Measurements from ENCODE around the gene RALGPS2. TPM values are rescaled to one million over a fixed set of nuclear protein-coding genes. Genes with fewer than 3 reads are reported as not detected.
A peak's percentile ranks its signal among the peaks of the same experiment; 100 is the strongest.

Gene RALGPS2
- total RNA-seq, 1 experiment from 2014 or later: 12.7 TPM

- Histone ChIP-seq H3K4me1 (ENCODE audit: insufficient read depth, low read length, poor library complexity, severe bottlenecking) (peaks cover 46% of the 10 kb centered on the region), H3K4me3 (ENCODE audit: low read depth, low read length, poor library complexity, severe bottlenecking) (no peak overlapping the region)
- CTCF ChIA-PET: no interaction called here
Measured at GRCh38 chr1:178871551-178872320, 146.7 kb downstream of the RALGPS2 start.

DNA sequence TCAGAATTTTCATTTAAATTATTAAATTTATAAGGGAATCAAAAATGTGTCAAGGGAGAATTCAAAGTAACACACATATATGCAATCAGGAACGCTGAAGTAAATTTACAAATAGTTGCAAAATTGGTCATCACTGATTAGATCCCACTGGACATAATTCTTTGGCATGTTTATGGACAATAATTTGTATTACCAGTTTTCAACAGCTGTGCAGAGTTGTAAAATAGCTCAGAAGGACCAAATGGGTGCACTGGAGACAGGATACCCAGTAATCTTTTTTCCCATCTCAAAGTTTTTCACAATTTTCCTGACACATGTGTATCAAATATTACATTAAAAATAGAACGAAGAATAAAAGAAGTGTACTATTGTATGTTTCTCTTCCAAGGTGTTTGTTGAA lies 149.9 kb downstream of the RALGPS2 start:
- no peak overlapping the region for H3K27ac ChIP-seq (ENCODE audit: low read depth, low read length, poor library complexity, severe bottlenecking)
- TF ChIP-seq CTCF (conservative IDR thresholded peaks at IDR 0.05; ENCODE audit: low read depth, low read length) (no peak), EZH2 (IDR thresholded peaks at IDR 0.05; ENCODE audit: borderline replicate concordance, low read depth, low read length, poor library complexity, severe bottlenecking) (no peak)
- ChIA-PET CTCF (no interaction called here), POLR2A (ENCODE audit: low non-redundant PET) (no interaction called here)
- intact Hi-C loops (cut with micrococcal nuclease; ENCODE audit: unreplicated experiment): no loop called here
- H3K4me3 ChIP-seq (ENCODE audit: low read depth, low read length, poor library complexity, severe bottlenecking): no peak overlapping the region
- DNase-seq (ENCODE audit: low spot score): no peak
- peaks cover 28% of the 10 kb centered on the region for H3K4me1 ChIP-seq (ENCODE audit: insufficient read depth, low read length, poor library complexity, severe bottlenecking)
- BruUV-seq (replicated peaks): no TSS peak
- H3K27me3 ChIP-seq (replicated peaks; ENCODE audit: insufficient read depth, low read depth, low read length, poor library complexity): no peaks in the 10 kb centered on the region
- H3K36me3 ChIP-seq (ENCODE audit: insufficient read depth, low read length, poor library complexity, severe bottlenecking): no peaks in the 10 kb centered on the region
- H3K9me3 ChIP-seq (ENCODE audit: low read depth, low read length, poor library complexity, severe bottlenecking): no peaks in the 10 kb centered on the region

More at GRCh38 chr1:178871551-178872320, 146.7 kb downstream of the RALGPS2 start:
- Histone ChIP-seq H3K9me3 (ENCODE audit: low read depth, low read length, poor library complexity, severe bottlenecking) (no peaks in the 10 kb centered on the region), H3K27me3 (replicated peaks; ENCODE audit: insufficient read depth, low read depth, low read length, poor library complexity) (no peaks in the 10 kb centered on the region), H3K27ac (ENCODE audit: low read depth, low read length, poor library complexity, severe bottlenecking) (peak overlapping the region; percentile 47), H3K36me3 (ENCODE audit: insufficient read depth, low read length, poor library complexity, severe bottlenecking) (no peaks in the 10 kb centered on the region)
- POLR2A ChIA-PET (ENCODE audit: low non-redundant PET): no interaction called here
- intact Hi-C loops (cut with micrococcal nuclease; ENCODE audit: unreplicated experiment): no loop called here
- DNase-seq (ENCODE audit: low spot score): no peak
- no peak for TF ChIP-seq EZH2 (IDR thresholded peaks at IDR 0.05; ENCODE audit: borderline replicate concordance, low read depth, low read length, poor library complexity, severe bottlenecking)
- no peak for TF ChIP-seq CTCF (conservative IDR thresholded peaks at IDR 0.05; ENCODE audit: low read depth, low read length)
- BruUV-seq (replicated peaks): no TSS peak

GRCh38 chr1:178875936-178876335 lies 150.9 kb downstream of the RALGPS2 start:
- TF ChIP-seq CTCF (conservative IDR thresholded peaks at IDR 0.05; ENCODE audit: low read depth, low read length) (no peak), EZH2 (IDR thresholded peaks at IDR 0.05; ENCODE audit: borderline replicate concordance, low read depth, low read length, poor library complexity, severe bottlenecking) (no peak)
- no peaks in the 10 kb centered on the region for H3K27me3 ChIP-seq (replicated peaks; ENCODE audit: insufficient read depth, low read depth, low read length, poor library complexity)
- intact Hi-C loops (cut with micrococcal nuclease; ENCODE audit: unreplicated experiment): no loop called here
- no peak for DNase-seq (ENCODE audit: low spot score)
- H3K27ac ChIP-seq (ENCODE audit: low read depth, low read length, poor library complexity, severe bottlenecking): no peak overlapping the region
- H3K36me3 ChIP-seq (ENCODE audit: insufficient read depth, low read length, poor library complexity, severe bottlenecking): no peaks in the 10 kb centered on the region
- POLR2A ChIA-PET (ENCODE audit: low non-redundant PET): no interaction called here
- CTCF ChIA-PET: no interaction called here
- BruUV-seq (replicated peaks): no TSS peak
- H3K9me3 ChIP-seq (ENCODE audit: low read depth, low read length, poor library complexity, severe bottlenecking): no peaks in the 10 kb centered on the region
- no peak overlapping the region for H3K4me3 ChIP-seq (ENCODE audit: low read depth, low read length, poor library complexity, severe bottlenecking)
- H3K4me1 ChIP-seq (ENCODE audit: insufficient read depth, low read length, poor library complexity, severe bottlenecking): peaks cover 23% of the 10 kb centered on the region

Data from A673 (cell line).